Right lobe of liver (tissue), 4 donors: ENCODE data around the gene SUCNR1.

Experiments used
- POLR2A ChIP-seq: fragments of 450-650 bp; IDR thresholded peaks from one replicate; pipeline ENCODE4 v1.6.1; 2017; ENCODE audit warnings: antibody characterized with exemption, mild to moderate bottlenecking
- TF ChIP-seq, protein P1 (sequence below), 4 donors: fragments of 200-600 bp in 3 of 4; fragments of 450-650 bp in 1 of 4; IDR thresholded peaks; one replicate each; pipeline versions ENCODE4 v1.5.1 to v1.8.0; 2016 to 2022; ENCODE audit warnings: antibody characterized with exemption in 4 of 4, mild to moderate bottlenecking in 2 of 4
- donor health status: DM: no; HTN: no; CAD: no.
- donor health status: DM: no; HTN: no; CAD: no.
- donor health status: DM: no; HTN: yes; CAD: no.

DNA sequence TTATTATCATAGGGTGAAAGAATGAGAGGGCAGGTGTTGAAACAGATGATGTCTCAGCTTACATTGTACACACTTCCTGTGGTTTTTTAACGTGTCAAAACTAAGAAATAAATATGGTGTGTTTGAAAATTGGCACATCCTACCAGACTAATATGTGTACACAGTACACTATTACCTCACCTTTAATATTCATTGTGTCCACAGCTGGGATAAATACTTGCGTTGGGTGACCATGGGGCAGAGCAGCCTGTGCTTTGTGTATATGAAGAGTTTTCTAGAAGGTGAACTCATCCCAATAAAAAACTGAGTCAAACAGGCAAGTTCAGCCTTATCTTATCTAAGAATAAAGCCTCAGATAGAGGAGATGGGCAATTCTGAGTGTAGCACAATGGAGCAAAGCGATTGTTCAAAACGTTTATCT is 17.3 kb downstream of the SUCNR1 start:
- TF ChIP-seq, protein P1, sequence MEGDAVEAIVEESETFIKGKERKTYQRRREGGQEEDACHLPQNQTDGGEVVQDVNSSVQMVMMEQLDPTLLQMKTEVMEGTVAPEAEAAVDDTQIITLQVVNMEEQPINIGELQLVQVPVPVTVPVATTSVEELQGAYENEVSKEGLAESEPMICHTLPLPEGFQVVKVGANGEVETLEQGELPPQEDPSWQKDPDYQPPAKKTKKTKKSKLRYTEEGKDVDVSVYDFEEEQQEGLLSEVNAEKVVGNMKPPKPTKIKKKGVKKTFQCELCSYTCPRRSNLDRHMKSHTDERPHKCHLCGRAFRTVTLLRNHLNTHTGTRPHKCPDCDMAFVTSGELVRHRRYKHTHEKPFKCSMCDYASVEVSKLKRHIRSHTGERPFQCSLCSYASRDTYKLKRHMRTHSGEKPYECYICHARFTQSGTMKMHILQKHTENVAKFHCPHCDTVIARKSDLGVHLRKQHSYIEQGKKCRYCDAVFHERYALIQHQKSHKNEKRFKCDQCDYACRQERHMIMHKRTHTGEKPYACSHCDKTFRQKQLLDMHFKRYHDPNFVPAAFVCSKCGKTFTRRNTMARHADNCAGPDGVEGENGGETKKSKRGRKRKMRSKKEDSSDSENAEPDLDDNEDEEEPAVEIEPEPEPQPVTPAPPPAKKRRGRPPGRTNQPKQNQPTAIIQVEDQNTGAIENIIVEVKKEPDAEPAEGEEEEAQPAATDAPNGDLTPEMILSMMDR (IDR thresholded peaks at IDR 0.05), result no peak
- no peak for TF ChIP-seq POLR2A
